Caco-2 (cell line): ENCODE data around the gene CRB2. TPM values are rescaled to one million over a fixed set of nuclear protein-coding genes. Genes with fewer than 3 reads are reported as not detected.

Experiments used
- BruUV-seq: library from RNA; stranded (reverse); fragments of 400-500 nt; replicated peaks from 2 replicates; lab custom pipeline; 2021; lab: Mats Ljungman, UMichigan
- CTCF ChIA-PET: fragments of 300-600 bp; sonication (Branson Sonifier 250); formaldehyde crosslinking; loops from one replicate; lab custom pipeline; 2022; ENCODE audit warnings: antibody characterized with exemption; lab: Charles Lee
- POLR2A ChIA-PET: fragments of 300-600 bp; sonication (Branson Sonifier 250); formaldehyde crosslinking; loops from one replicate; lab custom pipeline; 2022; ENCODE audit warnings: antibody characterized with exemption; lab: Charles Lee
- DNase-seq, 2 experiments: peaks; one replicate each; pipeline versions ENCODE4 v3.0.0 to v3.0.0-alpha.2; 2020 to 2022
- H3K27me3 ChIP-seq: replicated peaks from 2 replicates; pipeline ENCODE4 v1.6.0; 2011; ENCODE audit warnings: low read length; ENCODE audit not compliant: control insufficient read depth, insufficient read depth
- H3K36me3 ChIP-seq: 2 replicates; pipeline ENCODE4 v1.5.1; 2011; ENCODE audit warnings: low read length; ENCODE audit not compliant: control insufficient read depth, insufficient read depth
- H3K4me1 ChIP-seq: fragments of 250-450 bp; sonication (Bioruptor Pico); 2 replicates; pipeline ENCODE4 v1.5.1; 2020; ENCODE audit warnings: mild to moderate bottlenecking
- H3K4me3 ChIP-seq: 2 replicates; pipeline ENCODE4 v1.5.1; 2011; ENCODE audit warnings: low read depth, mild to moderate bottlenecking, control low read depth, low read length
- H3K9me3 ChIP-seq: fragments of 250-450 bp; sonication (Bioruptor Pico); 2 replicates; pipeline ENCODE4 v1.5.1; 2020; ENCODE audit warnings: mild to moderate bottlenecking, moderate library complexity
- H3K27ac Mint-ChIP-seq: one replicate; pipeline ENCODE4 v1.8.0; 2022; ENCODE audit warnings: mixed read lengths; ENCODE audit not compliant: unreplicated experiment
- H3K27me3 Mint-ChIP-seq: one replicate; pipeline ENCODE4 v1.8.0; 2022; ENCODE audit warnings: mixed read lengths; ENCODE audit not compliant: insufficient read depth, unreplicated experiment
- H3K36me3 Mint-ChIP-seq: one replicate; pipeline ENCODE4 v1.8.0; 2022; ENCODE audit warnings: mild to moderate bottlenecking, mixed read lengths; ENCODE audit not compliant: insufficient read depth, unreplicated experiment
- H3K4me1 Mint-ChIP-seq: one replicate; pipeline ENCODE4 v1.8.0; 2022; ENCODE audit warnings: low read depth, mixed read lengths; ENCODE audit not compliant: unreplicated experiment
- H3K4me3 Mint-ChIP-seq: one replicate; pipeline ENCODE4 v1.8.0; 2022; ENCODE audit warnings: mild to moderate bottlenecking, moderate library complexity, mixed read lengths; ENCODE audit not compliant: unreplicated experiment
- H3K9me3 Mint-ChIP-seq: one replicate; pipeline ENCODE4 v1.8.0; 2022; ENCODE audit warnings: mixed read lengths; ENCODE audit not compliant: unreplicated experiment
- CTCF ChIP-seq, 2 experiments: fragments of 200-600 bp in 1 of 2; IDR thresholded peaks; 1 replicate in 1 of 2; 2 replicates in 1 of 2; pipeline versions ENCODE4 v1.5.1 to v1.8.0; 2011 to 2022; ENCODE audit warnings: antibody characterized with exemption in 1 of 2, control low read depth in 1 of 2, inconsistent platforms in 1 of 2, low read depth in 1 of 2, low read length in 1 of 2, mild to moderate bottlenecking in 1 of 2, moderate library complexity in 1 of 2; ENCODE audit not compliant: insufficient read depth in 1 of 2, severe bottlenecking in 1 of 2, unreplicated experiment in 1 of 2
- intact Hi-C: fragments of 100-400 bp; cut with micrococcal nuclease; formaldehyde crosslinking; loops from one replicate; pipeline ENCODE4 v1.10.0; 2022; ENCODE audit not compliant: unreplicated experiment
- total RNA-seq: library from RNA; stranded (reverse); gene quantifications from 2 replicates; pipeline ENCODE4 v1.2.3, GENCODE V29; 2022

CRB2 gene
- total RNA-seq, 1 experiment from 2014 or later = 0.34 TPM

DNA sequence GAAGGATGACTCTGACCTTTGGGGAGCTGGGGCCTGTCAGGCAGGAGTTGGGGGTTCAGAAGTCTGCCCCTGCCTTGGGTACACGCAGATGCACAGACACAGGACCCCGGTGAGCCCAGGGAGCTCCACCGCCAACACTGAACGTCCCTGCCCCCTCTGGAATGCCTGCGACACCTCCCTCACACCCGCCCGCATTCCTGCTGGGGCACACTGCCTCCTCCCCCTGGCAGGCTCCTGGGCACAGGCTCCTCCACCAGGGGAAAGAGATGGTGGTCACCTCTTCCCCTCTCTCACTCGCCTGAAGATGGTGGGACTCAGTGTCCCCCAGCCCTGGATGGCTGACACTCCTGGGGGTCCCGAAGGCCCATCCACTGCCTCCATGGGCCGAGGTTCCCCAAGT, 12.0 kb downstream of the CRB2 start:
- H3K4me3 ChIP-seq = no peak overlapping the region
- no peaks in the 10 kb centered on the region for H3K9me3 Mint-ChIP-seq
- no peak overlapping the region for H3K4me3 Mint-ChIP-seq
- no peak overlapping the region for H3K27ac Mint-ChIP-seq
- peaks cover 18% of the 10 kb centered on the region for H3K4me1 Mint-ChIP-seq
- BruUV-seq = no TSS peak
- H3K36me3 Mint-ChIP-seq = peaks cover 10% of the 10 kb centered on the region
- H3K9me3 ChIP-seq = no peaks in the 10 kb centered on the region
- no peaks in the 10 kb centered on the region for H3K4me1 ChIP-seq
- ChIA-PET POLR2A (no interaction called here), CTCF (interaction anchor here (1.1 kb wide), 1 partner anchor 18 kb away, joined by 3 read pairs; no protein-coding TSS in a partner anchor)
- no peak for TF ChIP-seq CTCF (IDR thresholded peaks at IDR 0.05; ENCODE audit: insufficient read depth in 1 of 2, low read depth in 1 of 2, low read length in 1 of 2, severe bottlenecking in 1 of 2, unreplicated experiment in 1 of 2)
- H3K27me3 Mint-ChIP-seq = no peaks in the 10 kb centered on the region
- H3K36me3 ChIP-seq = no peaks in the 10 kb centered on the region
- no peak for DNase-seq
- no peaks in the 10 kb centered on the region for H3K27me3 ChIP-seq
- intact Hi-C loops = no loop called here

- no peak overlapping the region for H3K27ac Mint-ChIP-seq
- H3K36me3 Mint-ChIP-seq = peaks cover 10% of the 10 kb centered on the region
- peaks cover 1% of the 10 kb centered on the region for H3K4me1 ChIP-seq
- ChIA-PET CTCF (interaction anchor here (1.1 kb wide), 1 partner anchor 19 kb away, joined by 3 read pairs; no protein-coding TSS in a partner anchor), POLR2A (no interaction called here)
- no peaks in the 10 kb centered on the region for H3K9me3 Mint-ChIP-seq
- TF ChIP-seq CTCF (IDR thresholded peaks at IDR 0.05; ENCODE audit: insufficient read depth in 1 of 2, low read depth in 1 of 2, low read length in 1 of 2, severe bottlenecking in 1 of 2, unreplicated experiment in 1 of 2) = no peak
- H3K27me3 Mint-ChIP-seq = no peaks in the 10 kb centered on the region
- DNase-seq = no peak
- H3K4me3 Mint-ChIP-seq = no peak overlapping the region
- no peaks in the 10 kb centered on the region for H3K36me3 ChIP-seq
- intact Hi-C loops = no loop called here
- H3K4me1 Mint-ChIP-seq = peaks cover 18% of the 10 kb centered on the region
- no peak overlapping the region for H3K4me3 ChIP-seq
- H3K9me3 ChIP-seq = no peaks in the 10 kb centered on the region
- no peaks in the 10 kb centered on the region for H3K27me3 ChIP-seq
- BruUV-seq = no TSS peak
Observed at GRCh38 chr9:123368536-123369153, 12.6 kb downstream of the CRB2 start.

DNA sequence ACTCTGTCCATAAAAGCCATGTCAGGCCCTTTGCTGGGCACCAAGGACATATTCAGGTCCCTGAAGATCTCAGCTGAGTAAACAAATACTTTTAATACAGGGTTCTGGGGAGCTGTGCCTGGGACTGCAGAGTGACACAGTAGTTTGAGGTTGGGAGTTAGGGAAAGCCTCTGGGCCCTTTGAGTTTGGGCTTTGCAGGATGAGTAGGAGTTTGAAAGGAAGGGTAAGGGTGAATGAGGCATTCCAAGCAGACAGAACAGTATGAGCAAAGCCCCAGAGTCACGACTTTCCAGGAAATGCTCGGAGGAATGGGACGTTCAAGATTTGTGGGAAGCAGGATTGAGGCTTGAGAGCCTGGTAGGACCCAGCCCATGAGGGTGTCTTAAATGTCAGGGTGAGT, 13.3 kb downstream of the CRB2 start:
- Mint-ChIP-seq H3K4me3 (no peak overlapping the region), H3K27ac (no peak overlapping the region), H3K27me3 (no peaks in the 10 kb centered on the region), H3K36me3 (peaks cover 10% of the 10 kb centered on the region), H3K9me3 (no peaks in the 10 kb centered on the region), H3K4me1 (peaks cover 18% of the 10 kb centered on the region)
- no peak for DNase-seq
- peaks cover 7% of the 10 kb centered on the region for H3K4me1 ChIP-seq
- intact Hi-C loops = no loop called here
- no peaks in the 10 kb centered on the region for H3K27me3 ChIP-seq
- TF ChIP-seq CTCF (IDR thresholded peaks at IDR 0.05; ENCODE audit: insufficient read depth in 1 of 2, low read depth in 1 of 2, low read length in 1 of 2, severe bottlenecking in 1 of 2, unreplicated experiment in 1 of 2) = no peak
- no peak overlapping the region for H3K4me3 ChIP-seq
- POLR2A ChIA-PET = no interaction called here
- H3K36me3 ChIP-seq = no peaks in the 10 kb centered on the region
- no TSS peak for BruUV-seq
- CTCF ChIA-PET = no interaction called here
- no peaks in the 10 kb centered on the region for H3K9me3 ChIP-seq
